ENCODE results near the gene CHAF1B. TPM values are rescaled to one million over a fixed set of nuclear protein-coding genes. Genes with fewer than 3 reads are reported as not detected.

Gene CHAF1B
- total and polyA plus RNA-seq, 9 of the 15 experiments (the other 6 are each of a cell fraction or from before 2014, with no cell fraction given) = 7.5 to 36.8 (median 21.0) TPM

GRCh38 chr21:36411301-36411700, 26.1 kb downstream of the CHAF1B start (continued):
- TF ChIP-seq RREB1 (CRISPR knock-in tag; IDR thresholded peaks at IDR 0.05) (no peak), NELFE (IDR thresholded peaks at IDR 0.05; ENCODE audit: insufficient read depth, insufficient read length) (no peak), CAMTA2 (CRISPR knock-in tag; conservative IDR thresholded peaks at IDR 0.05) (no peak), PHF8 (IDR thresholded peaks at IDR 0.05; ENCODE audit: borderline replicate concordance, low read length) (no peak), MCM2 (IDR thresholded peaks at IDR 0.05; ENCODE audit: low read depth) (no peak), PRPF4 (IDR thresholded peaks at IDR 0.05; ENCODE audit: insufficient read depth, low read depth, low read length, poor library complexity, severe bottlenecking) (no peak), PHF20 (IDR thresholded peaks at IDR 0.05; ENCODE audit: partially characterized antibody) (no peak)
